Stimulated activated CD4-positive, alpha-beta T cell treated with anti-CD3 and anti-CD28 coated beads, TNF-alpha, amount 100 ng/mL, for 48 hours (primary cell): ENCODE data around the gene IGF2BP2.
A peak's percentile ranks its signal among the peaks of the same experiment; 100 is the strongest.
"Not testable (repeated sequence)": the region's sequence is repeated elsewhere in the genome, so short reads cannot be mapped to it uniquely, and the experiment has no call there.

Source experiments
- DNase-seq, 3 donors: peaks; one replicate each; pipeline ENCODE4 v3.0.0-alpha.2; 2020; ENCODE audit warnings: low read depth in 3 of 3

IGF2BP2 gene

DNA sequence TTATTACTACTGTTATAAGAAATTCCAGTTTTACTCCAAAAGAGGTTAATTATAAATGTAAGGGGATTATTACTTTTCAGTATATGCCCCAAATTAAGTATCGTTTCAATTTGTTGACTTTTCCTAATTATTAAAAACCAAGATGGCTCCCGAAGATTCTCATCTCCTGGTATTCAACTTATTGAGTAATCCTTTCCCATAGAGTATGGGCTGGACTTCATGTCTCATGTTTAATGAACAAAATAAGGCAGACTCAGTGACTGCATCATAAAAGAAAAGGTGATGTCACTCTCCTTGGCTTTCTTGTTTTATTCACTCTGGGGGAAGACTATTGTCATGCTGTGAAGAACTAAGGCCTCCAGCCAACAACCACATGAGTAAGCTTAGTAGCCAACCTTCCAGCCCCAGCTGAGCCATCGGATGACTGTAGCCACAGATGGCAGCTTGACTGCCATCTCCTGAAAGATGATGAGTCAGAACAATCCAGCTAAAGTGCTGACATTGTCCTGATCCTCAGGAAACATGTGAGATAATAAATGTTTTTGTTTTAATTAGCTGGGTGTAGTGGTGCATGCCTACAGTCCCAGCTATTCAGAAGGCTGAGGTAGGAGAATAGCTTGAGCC, 17.3 kb downstream of the IGF2BP2 start:
- DNase-seq: no peak

DNA sequence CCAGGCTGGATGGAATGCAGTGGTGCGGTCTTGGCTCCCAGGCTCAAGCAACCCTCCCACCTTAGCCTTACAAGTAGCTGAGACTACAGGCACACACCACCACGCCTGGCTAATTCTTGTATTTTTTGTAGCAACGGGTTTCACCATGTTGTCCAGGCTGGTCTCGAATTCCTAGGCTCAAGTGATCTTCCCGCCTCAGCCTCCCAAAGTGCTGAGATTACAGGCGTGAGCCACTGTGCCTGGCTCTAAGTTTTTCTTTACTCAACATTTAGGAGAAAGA, 26.1 kb downstream of the IGF2BP2 start:
- not testable (repeated sequence) for DNase-seq

DNA sequence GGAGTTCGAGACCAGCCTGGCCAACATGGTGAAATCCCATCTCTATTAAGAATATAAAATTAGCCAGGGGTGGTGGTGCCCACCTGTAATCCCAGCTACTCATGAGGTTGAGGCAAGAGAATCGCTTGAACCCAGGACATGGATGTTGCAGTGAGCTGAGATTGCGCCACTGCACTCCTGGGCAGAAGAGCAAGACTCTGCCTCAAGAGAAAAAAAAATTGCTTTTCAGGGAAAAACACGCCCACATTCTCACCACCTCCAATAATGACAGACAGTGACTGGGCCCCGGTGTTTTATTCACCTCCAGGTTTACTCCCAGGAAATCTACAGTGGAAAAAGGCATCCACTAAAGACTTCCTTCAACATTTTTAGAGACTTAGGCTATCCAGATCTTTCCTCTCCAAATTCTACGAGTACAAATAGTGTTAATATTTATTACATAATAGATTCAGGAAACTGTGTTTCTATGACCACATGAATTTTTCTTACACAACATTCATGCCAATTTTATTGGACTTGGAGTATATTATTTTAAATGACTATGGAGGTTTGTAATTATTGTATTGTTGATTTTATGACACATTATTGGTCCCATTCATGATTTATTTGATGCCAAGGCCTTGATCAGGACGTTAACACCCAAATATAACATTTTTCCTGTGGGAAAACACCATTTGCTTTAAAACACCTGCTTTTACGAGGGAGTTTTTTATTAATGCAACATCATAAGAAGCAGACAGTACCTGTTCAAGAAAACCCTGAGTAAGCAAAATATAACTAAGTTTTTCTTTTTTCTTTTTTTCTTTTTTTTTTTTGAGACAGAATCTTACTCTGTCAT, 26.6 kb downstream of the IGF2BP2 start:
- no peak for DNase-seq

DNA sequence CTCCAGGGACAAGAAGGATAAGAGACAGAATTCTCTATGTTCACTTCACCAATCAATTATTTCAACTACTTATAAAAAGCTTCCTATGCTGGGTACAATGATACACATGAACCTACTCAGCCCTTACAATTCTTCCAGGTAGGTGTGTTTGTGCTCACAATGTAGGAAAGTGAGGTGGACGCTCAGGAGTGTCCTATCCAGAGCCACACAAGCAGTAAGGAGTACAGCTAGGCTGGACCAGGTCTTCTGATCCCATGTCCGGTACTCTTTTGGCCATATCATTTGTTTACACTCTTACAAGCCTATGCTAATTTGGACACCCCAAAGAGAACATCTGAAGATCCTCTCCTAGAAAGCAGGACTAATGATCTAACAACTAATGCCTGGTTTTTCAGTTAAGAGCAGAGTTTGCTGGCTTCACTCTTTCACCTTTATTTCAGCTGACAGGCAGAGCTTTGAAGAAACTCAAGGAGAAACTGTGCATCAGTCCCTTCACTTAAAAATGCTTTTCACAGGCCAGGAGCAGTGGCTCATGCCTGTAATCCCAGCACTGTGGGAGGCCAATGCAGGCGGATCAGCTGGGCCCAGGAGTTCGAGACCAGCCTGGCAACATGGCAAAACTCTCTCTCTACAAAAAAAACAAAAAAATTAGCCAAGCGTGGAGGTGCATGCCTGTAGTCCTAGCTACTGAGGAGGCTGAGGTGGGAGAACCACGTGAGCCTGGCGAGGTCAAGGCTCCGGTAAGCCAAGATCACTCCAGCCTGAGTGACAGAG, 27.5 kb downstream of the IGF2BP2 start:
- no peak for DNase-seq

DNA sequence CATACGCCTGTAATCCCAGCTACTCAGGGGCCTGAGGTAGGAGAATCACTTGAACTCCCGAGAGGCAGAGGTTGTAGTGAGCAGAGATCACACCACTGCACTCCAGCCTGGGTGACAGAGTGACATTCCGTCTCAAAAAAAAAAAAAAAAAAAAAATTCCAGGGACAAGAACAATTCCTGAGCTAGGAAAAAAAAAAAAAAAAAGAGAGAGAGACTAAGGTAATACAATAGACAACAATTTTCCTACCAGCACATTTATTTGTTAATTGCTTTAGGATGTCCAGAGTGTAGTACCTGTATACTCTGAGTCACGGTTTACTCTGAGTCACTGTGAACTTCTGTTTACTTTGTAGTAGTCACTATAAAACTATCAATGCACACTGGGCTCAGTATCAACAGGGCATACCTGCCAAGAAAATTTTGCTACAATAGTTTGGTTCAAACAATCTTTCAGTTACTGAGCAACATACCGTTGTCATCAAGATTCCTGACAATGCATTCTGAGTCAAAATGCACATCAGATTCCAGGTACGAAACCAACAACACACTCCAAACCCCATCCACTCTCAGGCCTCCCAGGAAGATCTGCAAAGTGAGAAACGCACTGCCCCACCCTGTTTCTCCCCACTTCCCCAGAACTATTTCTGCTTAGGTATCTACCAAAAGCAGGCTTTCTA, 28.3 kb downstream of the IGF2BP2 start:
- no peak for DNase-seq

DNA sequence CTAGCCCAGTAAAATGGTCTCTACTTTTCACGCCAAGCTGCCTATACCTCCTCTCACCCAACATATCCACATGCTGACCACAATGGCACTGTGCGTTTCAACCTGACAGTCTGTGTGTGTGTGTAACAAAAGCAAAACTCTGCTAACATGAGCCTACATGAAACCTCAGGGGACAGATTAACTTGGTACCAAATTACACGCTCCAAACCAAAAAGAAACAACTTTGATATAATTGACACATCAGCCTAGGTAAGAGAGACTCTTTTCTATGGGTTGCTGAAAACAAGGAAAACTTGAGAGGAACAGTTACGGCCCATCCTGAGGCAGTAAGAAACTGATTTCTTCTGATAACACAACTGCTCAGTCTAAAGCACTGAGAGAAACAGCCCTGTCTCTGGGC, 31.5 kb downstream of the IGF2BP2 start:
- no peak for DNase-seq

DNA sequence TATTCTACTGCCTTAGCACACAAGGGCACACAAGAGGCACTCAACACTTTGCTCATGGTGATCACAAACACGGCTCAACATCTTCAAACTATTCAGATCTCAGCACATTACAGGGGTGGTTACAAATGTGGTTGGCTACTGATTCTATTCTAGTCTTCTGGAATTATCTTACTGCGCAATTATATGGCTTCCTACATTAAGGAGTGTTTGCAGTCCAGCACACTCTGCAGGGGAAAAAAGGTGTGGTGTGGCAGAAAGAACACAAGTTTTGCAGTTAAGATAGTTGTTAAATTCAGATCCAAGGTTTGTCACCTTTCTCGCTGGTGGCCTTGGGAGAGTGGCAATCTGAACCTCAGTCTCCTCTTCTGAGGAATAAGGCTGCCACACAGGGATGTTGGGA, 31.9 kb downstream of the IGF2BP2 start:
- no peak for DNase-seq

DNA sequence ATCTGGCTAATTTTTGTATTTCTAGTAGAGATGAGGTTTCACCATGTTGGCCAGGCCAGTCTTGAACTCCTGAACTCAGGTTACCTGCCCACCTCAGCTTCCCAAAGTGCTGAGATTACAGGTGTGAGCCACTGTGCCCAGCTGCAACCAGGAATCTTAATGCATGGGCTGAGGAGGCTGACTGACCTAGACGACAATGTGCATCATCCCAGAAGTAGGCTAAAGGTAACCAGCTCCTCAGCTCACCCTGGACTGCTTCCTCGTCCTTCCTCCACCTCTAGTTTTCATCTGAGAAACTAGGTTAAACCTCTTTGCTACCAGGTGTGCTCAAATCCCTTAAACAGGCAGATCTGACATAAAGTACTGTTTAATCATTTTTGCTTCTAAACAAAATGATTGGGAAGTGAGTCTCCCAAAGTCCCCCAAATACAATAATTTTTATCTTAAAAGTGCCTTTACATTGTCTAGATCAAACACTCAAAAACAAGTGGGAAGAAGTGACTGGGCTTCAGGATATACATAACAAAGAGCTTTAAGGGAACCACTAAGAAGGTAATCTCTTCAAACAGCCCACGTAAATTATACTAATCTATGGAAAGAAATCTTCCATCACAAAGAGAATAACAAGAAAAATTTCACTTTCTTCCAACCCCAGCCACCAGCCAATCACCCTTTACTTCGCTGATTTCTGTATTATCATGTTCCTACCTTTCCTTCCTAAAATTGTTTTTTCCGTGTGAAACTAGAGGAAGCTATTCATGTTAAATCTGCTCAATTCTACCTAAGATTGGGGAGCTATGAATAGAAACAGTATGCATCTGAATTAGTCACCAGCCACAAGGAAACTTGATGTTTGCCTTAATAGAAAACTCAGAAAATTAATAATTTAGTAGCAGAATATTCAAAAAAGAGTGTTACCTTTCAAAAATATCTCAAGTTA, 34.7 kb downstream of the IGF2BP2 start:
- DNase-seq: no peak

DNA sequence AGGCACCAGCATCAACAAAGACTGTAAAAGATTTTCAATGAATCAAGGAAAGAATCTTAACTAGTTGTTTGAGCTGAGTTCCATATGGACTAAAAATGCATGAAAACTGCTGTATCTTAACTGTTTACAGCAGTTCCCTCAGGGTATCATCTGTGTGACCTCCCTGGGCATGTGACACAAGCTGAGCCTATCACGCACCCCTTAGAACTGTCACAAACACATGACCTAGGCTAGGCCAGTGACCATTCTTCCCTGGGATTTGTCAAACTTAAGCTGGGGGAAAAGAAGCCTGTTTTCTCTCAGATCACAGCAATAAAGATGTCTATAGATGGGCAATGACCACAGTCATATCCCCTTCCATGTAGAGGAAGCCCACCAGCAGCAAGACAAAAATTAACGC, 35.7 kb downstream of the IGF2BP2 start:
- no peak for DNase-seq

DNA sequence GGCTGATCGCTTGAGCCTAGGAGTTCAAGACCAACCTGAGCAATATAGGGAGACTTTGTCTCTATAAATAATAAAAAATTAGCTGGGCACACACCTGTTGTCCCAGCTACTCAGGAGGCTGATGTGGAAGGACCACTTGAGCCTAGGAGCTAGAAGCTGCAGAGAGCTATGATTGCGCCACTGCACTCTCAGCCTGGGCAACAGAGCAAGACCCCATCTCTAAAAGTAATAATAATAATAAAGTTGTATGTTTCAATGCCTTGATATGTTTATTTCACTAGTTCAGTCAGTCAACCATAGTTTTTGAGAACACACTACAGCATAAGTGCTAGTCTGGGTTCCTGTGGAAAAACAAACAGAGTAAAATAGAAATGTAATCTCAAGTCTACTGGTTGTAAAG, 36.5 kb downstream of the IGF2BP2 start:
- DNase-seq: no peak

DNA sequence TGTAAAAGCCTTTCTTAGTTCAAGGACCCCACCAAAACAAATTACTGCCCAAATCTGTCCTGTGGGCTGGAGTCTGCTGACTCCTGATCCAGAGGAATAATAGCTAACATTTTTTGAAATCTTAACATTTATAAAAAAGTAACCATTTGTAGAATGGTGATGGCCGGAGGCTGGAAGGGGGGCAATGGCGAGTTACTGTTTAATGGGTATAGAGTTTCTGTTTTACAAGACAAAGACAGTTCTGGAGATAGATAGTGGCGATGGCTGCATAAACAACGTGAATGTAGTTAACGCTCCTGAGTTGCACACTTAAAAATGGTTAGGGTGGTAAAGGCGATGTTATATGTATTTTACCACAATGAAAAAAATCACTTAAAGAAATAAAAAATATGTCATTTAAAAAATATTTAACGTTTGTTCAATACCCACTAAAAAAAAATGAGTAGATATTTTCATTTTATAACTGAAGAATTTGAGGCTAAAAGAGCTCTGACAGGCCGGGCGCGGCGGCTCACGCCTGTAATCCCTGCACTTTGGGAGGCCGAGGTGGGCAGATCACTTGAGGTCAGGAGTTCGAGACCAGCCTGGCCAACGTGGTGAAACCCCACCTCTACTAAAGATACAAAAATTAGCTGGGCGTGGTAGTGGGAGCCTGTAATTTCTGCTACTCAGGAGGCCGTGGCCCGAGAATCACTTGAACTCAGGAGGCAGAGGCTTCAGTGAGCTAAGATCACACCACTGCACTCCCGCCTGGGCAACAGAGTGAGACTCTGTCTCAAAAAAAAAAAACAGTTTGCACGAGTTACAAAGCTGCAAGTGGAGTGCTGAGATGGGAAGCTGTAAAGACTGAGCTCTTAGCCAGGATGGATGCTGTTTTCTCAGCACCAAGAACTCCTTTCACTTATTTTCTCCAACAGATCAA, 37.6 kb downstream of the IGF2BP2 start:
- no peak for DNase-seq

DNA sequence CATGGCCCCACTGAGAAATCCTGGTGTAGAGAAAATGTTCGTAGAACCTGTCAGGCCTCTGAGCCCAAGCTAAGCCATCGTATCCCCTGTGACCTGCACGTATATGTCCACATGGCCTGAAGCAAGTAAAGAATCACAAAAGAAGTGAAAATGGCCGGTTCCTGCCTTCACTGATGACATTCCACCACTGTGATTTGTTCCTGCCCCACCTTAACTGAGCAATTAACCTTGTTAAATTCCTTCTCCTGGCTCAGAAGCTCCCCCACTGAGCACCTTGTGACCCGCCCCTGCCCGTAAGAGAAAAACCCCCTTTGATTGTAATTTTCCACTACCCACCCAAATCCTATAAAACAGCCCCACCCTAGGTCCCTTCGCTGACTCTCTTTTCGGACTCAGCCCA, 38.6 kb downstream of the IGF2BP2 start:
- DNase-seq: not testable (repeated sequence)

DNA sequence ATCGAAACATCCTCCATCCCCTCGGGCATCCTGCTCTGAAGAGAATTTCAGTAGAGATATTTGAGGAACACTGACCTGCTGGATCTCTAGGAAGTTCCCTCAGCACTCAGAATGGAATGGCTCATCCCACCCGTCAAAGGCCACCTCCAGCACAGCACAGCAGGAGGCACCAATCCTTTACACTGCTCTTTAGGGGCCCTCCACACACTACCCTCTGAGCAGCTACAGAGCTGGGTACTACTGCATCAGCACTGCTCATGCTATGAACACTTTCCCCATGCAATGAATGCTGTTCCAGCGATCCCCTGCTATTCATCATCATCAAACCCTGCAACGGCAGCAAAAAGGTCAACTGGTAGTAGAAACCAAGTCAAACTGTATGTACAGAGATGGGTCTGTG, 40.5 kb downstream of the IGF2BP2 start:
- DNase-seq: no peak

DNA sequence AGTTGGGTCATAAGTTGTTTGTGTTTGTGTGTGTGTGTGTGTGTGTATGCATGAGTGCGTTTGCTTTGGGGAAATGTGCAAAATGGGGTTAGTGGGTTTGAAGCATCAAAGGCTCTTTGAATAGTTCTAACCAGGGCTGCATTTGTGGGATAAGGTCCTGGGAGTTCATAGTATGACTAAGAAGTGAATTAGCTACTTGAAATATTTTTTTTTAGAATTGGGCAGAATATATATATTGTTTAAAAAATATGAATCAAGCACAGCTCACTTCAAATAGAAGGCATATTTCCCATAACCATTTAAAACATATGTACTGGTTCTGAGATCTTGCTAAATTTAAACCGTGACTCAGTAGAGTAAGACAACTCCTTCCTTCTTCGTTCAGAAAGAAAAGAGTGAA, 43.1 kb downstream of the IGF2BP2 start:
- DNase-seq: no peak

DNA sequence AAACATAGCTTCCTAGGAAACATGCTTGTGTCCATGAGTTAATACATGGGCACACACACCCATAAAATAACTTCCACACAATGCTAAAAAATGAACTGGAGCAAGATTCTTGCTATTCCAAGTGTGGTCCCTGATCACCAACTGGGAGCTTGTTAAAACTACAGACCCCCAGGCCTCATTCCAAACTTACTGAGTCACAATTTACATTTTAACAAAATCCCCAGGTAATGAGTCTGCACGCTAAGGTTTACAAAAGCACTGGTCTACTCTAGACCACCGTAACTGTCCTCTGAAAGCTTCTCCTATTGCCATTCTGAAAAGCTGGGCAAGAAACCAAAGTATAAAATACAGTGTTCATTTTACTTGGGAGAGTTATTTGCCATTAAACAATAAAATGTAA, 45.4 kb downstream of the IGF2BP2 start:
- DNase-seq: no peak

DNA sequence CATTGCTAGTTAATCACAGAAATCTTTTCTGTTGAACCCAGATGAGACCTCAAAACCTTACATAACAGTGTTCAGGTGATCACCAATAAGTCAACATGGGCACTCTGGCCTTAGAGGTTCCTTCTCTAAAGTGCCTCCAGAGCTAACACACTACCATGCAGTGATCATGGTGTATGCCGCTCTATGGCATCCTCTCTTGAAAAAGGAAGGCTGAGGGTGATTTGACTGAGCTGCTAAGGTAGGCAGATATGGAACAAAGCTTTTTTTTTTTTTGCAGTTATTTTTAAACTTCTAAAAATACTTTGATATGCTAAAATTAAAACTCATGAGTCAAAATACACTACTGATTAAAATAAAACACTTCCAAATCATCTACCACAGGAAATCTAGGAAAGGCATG, 46.0 kb downstream of the IGF2BP2 start:
- DNase-seq: no peak

DNA sequence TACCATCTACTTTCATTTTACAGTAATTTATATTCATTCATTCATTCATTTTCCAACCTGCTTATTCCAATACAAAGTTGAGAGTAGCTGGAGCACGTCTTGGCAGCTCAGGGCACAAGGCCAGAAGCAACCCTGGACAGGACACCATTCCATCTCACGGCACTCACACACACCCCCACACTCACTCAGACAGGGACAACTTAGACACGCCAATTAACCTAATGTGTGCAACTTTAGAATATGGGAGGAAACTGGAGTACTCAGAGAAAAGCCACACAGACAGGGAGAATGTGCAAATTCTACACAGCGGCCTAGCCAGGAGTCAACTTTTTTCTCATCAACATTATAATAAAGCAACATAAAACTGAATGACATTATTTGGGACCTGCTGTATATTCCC, 46.7 kb downstream of the IGF2BP2 start:
- DNase-seq: no peak

DNA sequence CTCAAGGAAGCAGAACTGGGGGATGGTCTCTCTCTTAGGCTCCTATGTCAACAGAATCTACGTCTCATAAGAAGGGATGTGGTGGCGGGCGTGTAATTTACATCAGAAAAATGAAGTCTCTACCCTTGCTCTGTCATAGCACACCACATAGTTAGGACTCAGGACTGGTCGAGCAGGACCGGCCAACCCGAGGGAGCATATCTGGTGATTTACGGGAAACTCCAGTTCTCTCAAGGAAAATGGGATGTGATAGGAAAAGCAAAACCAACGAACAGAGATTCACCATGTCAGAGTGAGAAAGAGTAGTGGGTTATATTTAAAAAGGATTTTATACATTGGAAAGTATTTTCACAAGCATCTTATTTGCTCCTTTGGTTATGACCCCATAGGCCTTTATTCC, 54.7 kb downstream of the IGF2BP2 start:
- no peak for DNase-seq

DNA sequence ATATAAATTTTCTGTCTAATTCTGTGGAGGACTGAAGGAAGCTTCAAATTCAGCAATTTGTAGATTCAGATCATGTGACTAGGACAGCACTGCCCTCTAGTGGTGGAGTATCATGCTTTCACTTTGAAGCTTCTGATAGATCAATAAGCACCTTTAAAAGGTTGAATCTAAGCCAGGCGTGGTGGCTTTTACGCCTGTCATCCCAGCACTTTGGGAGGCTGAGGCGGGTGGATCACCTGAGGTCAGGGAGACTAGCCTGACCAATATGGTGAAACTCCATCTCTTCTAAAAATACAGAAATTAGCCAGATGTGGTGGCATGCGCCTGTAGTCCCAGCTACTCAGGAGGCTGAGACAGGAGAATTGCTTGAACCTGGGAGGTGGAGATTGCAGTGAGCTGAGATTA, 56.3 kb downstream of the IGF2BP2 start:
- peak; percentile 2 to 55 (median 48) for DNase-seq

DNA sequence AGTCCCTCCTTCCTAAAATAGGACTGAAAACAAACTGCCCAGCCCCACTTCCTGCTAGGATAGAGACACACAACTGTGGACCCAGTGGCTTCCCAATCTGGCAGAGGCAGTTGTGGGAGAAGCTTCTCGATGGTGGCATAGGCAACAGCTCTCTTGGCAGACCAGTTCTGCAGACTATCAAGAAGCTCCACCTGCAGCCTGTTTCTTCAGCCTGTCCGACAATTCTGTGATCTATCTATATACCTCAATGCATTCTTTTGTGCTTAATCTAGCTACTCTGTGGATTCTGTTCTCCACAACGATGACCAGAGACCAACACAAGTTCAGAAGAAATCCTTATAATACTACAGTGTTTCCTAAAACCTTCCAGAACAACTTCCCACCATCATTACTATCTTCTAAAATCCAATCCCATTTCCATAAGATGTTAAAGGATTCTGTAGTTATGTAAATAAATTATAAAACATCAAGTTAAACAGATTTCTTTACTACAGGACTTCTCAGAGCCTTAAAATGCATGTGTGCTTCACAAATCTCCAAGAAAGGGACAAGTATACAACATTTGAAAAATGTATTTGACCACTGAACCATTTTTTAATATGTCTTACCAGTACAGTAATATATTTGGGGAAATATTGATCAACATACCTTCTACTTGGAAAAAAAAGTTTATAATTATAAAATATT, 57.7 kb downstream of the IGF2BP2 start:
- no peak for DNase-seq
